OCI-LY7 (cell line): ENCODE results near the gene SPIRE2.

ENCODE experiments used
- EZH2phosphoT487 ChIP-seq: fragments of 200-600 bp; sonication (generic); IDR thresholded peaks from 2 replicates; pipeline ENCODE4 v1.6.1; 2018; ENCODE audit warnings: low read depth, borderline replicate concordance, mild to moderate bottlenecking, mixed run types, antibody characterized with exemption, low read length, moderate library complexity, mixed read lengths
- TF ChIP-seq, protein P1 (sequence below): fragments of 200-600 bp; sonication (generic); conservative IDR thresholded peaks from 2 replicates; pipeline ENCODE4 v1.5.1; 2014; ENCODE audit warnings: mild to moderate bottlenecking, antibody characterized with exemption, low read length, moderate library complexity, mixed read lengths

DNA sequence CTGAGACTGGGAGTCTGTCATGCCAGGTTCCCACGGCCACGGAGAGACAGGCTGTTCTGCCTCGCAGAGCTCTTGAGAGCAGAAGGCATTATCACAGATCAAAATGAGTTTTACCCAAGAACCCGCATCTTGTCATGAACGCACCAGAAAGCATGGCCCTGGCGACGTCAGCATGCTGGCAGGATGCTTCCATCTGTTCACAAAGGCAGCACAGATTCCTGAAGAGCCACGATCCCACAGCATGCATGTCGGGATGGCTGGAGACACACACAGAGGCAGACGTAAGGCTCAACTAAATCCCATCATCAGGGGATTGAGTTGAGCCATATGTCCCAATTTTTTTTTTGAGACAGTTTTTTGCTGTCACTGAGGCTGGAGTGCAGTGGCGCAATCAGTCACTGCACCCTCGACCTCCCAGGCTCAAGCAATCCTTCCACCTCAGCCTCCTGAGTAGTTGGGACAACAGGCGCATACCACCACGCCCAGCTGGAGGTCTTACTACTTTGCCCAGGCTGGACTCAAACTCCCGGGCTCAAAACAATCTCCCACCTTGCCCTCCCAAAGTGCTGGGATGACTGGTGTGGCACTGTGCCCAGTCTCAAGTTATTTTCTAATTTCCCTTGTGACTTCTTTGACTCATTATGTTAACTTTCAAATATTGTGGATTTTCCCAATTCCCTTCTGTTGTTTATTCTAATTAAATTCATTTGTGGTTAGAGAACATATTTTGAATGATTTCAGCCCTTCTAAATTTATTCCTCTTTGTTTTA lies 23.0 kb upstream of the SPIRE2 start:
- TF ChIP-seq, protein P1, sequence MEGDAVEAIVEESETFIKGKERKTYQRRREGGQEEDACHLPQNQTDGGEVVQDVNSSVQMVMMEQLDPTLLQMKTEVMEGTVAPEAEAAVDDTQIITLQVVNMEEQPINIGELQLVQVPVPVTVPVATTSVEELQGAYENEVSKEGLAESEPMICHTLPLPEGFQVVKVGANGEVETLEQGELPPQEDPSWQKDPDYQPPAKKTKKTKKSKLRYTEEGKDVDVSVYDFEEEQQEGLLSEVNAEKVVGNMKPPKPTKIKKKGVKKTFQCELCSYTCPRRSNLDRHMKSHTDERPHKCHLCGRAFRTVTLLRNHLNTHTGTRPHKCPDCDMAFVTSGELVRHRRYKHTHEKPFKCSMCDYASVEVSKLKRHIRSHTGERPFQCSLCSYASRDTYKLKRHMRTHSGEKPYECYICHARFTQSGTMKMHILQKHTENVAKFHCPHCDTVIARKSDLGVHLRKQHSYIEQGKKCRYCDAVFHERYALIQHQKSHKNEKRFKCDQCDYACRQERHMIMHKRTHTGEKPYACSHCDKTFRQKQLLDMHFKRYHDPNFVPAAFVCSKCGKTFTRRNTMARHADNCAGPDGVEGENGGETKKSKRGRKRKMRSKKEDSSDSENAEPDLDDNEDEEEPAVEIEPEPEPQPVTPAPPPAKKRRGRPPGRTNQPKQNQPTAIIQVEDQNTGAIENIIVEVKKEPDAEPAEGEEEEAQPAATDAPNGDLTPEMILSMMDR: no peak
- no peak for TF ChIP-seq EZH2phosphoT487
